HepG2 (cell line): ENCODE results near the gene TBX10. TPM values are rescaled to one million over a fixed set of nuclear protein-coding genes. Genes with fewer than 3 reads are reported as not detected.

Source experiments
- CBX2 ChIP-seq, 2 experiments: fragments of 200-600 bp in 1 of 2; sonication (generic); formaldehyde crosslinking in 1 of 2; IDR thresholded peaks; 2 replicates each; pipeline versions ENCODE4 v1.7.0 to v1.8.1; 2018 to 2022; ENCODE audit warnings: low read depth in 2 of 2, low read length in 1 of 2, mild to moderate bottlenecking in 1 of 2, missing genetic modification reagents in 1 of 2
- MATR3 ChIP-seq: sonication (generic); formaldehyde crosslinking; IDR thresholded peaks from 2 replicates; pipeline ENCODE4 v1.4.0; 2020; ENCODE audit warnings: missing genetic modification reagents
- SCMH1 ChIP-seq: sonication (generic); formaldehyde crosslinking; IDR thresholded peaks from 2 replicates; pipeline ENCODE4 v1.9.0; 2021; ENCODE audit warnings: missing genetic modification reagents, mild to moderate bottlenecking, borderline replicate concordance
- ZBTB39 ChIP-seq: sonication (generic); formaldehyde crosslinking; IDR thresholded peaks from 2 replicates; pipeline ENCODE4 v1.5.0; 2020; ENCODE audit warnings: missing genetic modification reagents
- ZNF260 ChIP-seq: sonication (generic); formaldehyde crosslinking; IDR thresholded peaks from 2 replicates; pipeline ENCODE4 v1.4.0; 2020; ENCODE audit warnings: missing genetic modification reagents, low read depth, mild to moderate bottlenecking, borderline replicate concordance
- ZSCAN21 ChIP-seq: sonication (generic); formaldehyde crosslinking; IDR thresholded peaks from 2 replicates; pipeline ENCODE4 v1.8.0; 2022; ENCODE audit warnings: mild to moderate bottlenecking, missing genetic modification reagents, moderate library complexity, borderline replicate concordance
- polyA plus RNA-seq, 8 experiments: library from polyadenylated mRNA; depleted of rRNA in 3 of 8; stranded (reverse) in 7 of 8; unstranded in 1 of 8; fragments of >200 nt; fragmentation: Illumina TruSeq in 4 of 8; extraction: Trizol in 4 of 8; gene quantifications; 2 replicates each; pipeline versions ENCODE4 v1.2.1 to v1.2.3, GENCODE V29; 2011 to 2016; ENCODE audit warnings: low read depth in 4 of 8, missing spikeins in 1 of 8, mixed read lengths in 1 of 8; ENCODE audit not compliant: insufficient read depth in 1 of 8
- total RNA-seq, 5 experiments: library from RNA; depleted of rRNA; stranded (reverse); fragments of >200 nt; fragmentation: Illumina TruSeq; extraction: Trizol; gene quantifications; 2 replicates each; pipeline ENCODE4 v1.2.3, GENCODE V29; 2016; ENCODE audit warnings: low read depth in 1 of 5
- TF ChIP-seq, protein P1 (sequence below): sonication (generic); formaldehyde crosslinking; IDR thresholded peaks from 2 replicates; pipeline ENCODE4 v1.5.1; 2020; ENCODE audit warnings: mild to moderate bottlenecking, missing genetic modification reagents

Gene TBX10
- total and polyA plus RNA-seq, 2 of the 13 experiments (the other 11 are each of a cell fraction or from before 2014, with no cell fraction given) = 0.27 to 1.7 TPM

DNA sequence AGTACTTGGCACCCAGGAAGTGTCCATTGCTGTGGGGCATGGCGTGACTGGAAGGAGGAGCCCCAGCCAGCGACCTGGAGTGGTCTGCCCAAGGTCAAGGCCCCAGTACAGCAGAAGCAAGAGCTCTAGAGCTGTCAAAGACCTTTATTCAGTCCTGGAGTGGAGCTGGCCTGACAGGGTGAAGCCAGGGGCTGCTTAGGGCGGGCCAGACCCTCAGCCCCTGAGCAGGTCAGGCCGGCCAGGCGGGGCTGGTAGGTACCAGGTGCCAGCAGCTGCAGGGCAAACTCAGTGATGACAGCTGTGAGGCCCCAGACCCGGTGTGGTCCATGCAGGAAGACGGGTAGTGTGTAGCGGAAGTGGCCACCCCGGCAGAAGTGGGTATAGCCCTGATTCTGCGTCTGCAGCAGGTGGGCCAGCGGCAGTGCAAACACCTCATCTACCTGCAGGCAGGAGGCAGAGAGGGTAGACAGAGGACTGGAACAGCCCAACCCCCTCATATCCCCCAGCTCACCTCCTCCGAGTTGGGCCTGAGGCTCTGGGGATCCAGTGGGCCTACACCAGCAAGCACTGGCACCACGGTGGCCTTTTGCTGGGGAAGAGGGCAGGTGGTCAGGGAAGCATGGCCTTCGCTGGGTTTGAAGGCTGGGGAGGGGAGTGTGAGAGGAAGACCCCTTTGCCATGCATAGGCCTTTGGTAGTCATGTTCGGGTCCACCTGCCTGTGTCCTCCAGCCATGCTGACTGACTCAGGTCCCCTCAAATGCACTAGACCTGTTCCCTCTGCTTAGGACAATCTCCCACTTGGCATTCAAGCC, 11.5 kb downstream of the TBX10 start (continued):
- TF ChIP-seq ZNF260 (CRISPR knock-in tag) = no peak
- TF ChIP-seq, protein P1, sequence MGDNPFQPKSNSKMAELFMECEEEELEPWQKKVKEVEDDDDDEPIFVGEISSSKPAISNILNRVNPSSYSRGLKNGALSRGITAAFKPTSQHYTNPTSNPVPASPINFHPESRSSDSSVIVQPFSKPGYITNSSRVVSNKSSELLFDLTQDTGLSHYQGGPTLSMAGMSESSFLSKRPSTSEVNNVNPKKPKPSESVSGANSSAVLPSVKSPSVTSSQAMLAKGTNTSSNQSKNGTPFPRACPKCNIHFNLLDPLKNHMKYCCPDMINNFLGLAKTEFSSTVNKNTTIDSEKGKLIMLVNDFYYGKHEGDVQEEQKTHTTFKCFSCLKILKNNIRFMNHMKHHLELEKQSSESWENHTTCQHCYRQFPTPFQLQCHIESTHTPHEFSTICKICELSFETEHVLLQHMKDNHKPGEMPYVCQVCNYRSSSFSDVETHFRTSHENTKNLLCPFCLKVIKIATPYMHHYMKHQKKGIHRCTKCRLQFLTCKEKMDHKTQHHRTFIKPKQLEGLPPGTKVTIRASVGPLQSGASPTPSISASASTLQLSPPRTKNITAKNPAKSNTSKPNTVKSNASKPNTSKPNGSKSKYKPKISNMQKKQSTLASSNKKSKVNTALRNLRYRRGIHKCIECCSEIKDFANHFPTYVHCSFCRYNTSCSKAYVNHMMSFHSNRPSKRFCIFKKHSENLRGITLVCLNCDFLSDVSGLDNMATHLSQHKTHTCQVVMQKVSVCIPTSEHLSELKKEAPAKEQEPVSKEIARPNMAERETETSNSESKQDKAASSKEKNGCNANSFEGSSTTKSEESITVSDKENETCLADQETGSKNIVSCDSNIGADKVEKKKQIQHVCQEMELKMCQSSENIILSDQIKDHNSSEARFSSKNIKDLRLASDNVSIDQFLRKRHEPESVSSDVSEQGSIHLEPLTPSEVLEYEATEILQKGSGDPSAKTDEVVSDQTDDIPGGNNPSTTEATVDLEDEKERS (CRISPR knock-in tag) = no peak
- no peak for TF ChIP-seq CBX2 (IDR thresholded peaks at IDR 0.05; ENCODE audit: low read depth, low read length)
- no peak for TF ChIP-seq CBX2 (CRISPR knock-in tag; IDR thresholded peaks at IDR 0.05; ENCODE audit: low read depth)
- no peak for TF ChIP-seq MATR3 (CRISPR knock-in tag)
- no peak for TF ChIP-seq ZSCAN21 (CRISPR knock-in tag)
- TF ChIP-seq SCMH1 (CRISPR knock-in tag) = no peak
- no peak for TF ChIP-seq ZBTB39 (CRISPR knock-in tag)
